GM23338 (cell line): ENCODE results near the gene HIVEP3. TPM values are rescaled to one million over a fixed set of nuclear protein-coding genes. Genes with fewer than 3 reads are reported as not detected.

Experiments used
- ATAC-seq: fragments of 200-7000 bp; cut with Tn5 transposase; 3 replicates; pipeline ENCODE4 v1.9.1; 2020
- DNase-seq: peaks from one replicate; pipeline ENCODE4 v3.0.0-alpha.2; 2015; ENCODE audit warnings: low spot score
- H2AFZ ChIP-seq: fragments of 200-600 bp; sonication (generic); 2 replicates; pipeline ENCODE4 v1.8.0; 2016; ENCODE audit warnings: antibody characterized with exemption, mild to moderate bottlenecking, moderate library complexity
- H3F3A ChIP-seq: fragments of 200-600 bp; sonication (generic); replicated peaks from 2 replicates; pipeline ENCODE4 v1.8.0; 2017; ENCODE audit warnings: antibody characterized with exemption, mixed run types, low read depth
- H3K27ac ChIP-seq: fragments of 200-600 bp; sonication (generic); 2 replicates; pipeline ENCODE4 v1.6.1; 2016; ENCODE audit warnings: low read depth
- H3K27me3 ChIP-seq: fragments of 200-600 bp; sonication (generic); 2 replicates; pipeline ENCODE4 v1.8.0; 2016; ENCODE audit warnings: mild to moderate bottlenecking, mixed run types, moderate library complexity; ENCODE audit not compliant: insufficient read depth
- H3K36me3 ChIP-seq: fragments of 200-600 bp; sonication (generic); 2 replicates; pipeline ENCODE4 v1.8.0; 2016; ENCODE audit warnings: mild to moderate bottlenecking; ENCODE audit not compliant: insufficient read depth
- H3K4me1 ChIP-seq: fragments of 200-600 bp; sonication (generic); 2 replicates; pipeline ENCODE4 v1.8.0; 2016; ENCODE audit warnings: mild to moderate bottlenecking, moderate library complexity; ENCODE audit not compliant: insufficient read depth
- H3K4me2 ChIP-seq: fragments of 200-600 bp; sonication (generic); 2 replicates; pipeline ENCODE4 v1.7.1; 2017; ENCODE audit warnings: mixed run types
- H3K4me3 ChIP-seq: fragments of 200-600 bp; sonication (generic); 2 replicates; pipeline ENCODE4 v1.6.1; 2016; ENCODE audit warnings: mixed run types
- H3K79me2 ChIP-seq: fragments of 200-600 bp; sonication (generic); replicated peaks from 2 replicates; pipeline ENCODE4 v1.8.0; 2017; ENCODE audit warnings: mild to moderate bottlenecking; ENCODE audit not compliant: insufficient read depth
- H3K9me2 ChIP-seq: fragments of 200-600 bp; sonication (generic); 2 replicates; pipeline ENCODE4 v1.8.0; 2017; ENCODE audit not compliant: insufficient read depth
- H4K20me1 ChIP-seq: fragments of 200-600 bp; sonication (generic); replicated peaks from 2 replicates; pipeline ENCODE4 v1.8.0; 2017; ENCODE audit warnings: mild to moderate bottlenecking; ENCODE audit not compliant: insufficient read depth
- H3K27ac Mint-ChIP-seq: 2 replicates; pipeline ENCODE4 v1.8.0; 2020; ENCODE audit warnings: inconsistent platforms, mild to moderate bottlenecking, moderate library complexity, mixed read lengths
- H3K27me3 Mint-ChIP-seq: 3 replicates; pipeline ENCODE4 v1.8.0; 2022; ENCODE audit warnings: low read depth, mild to moderate bottlenecking, moderate library complexity, mixed read lengths, inconsistent platforms; ENCODE audit not compliant: insufficient read depth, poor library complexity
- H3K36me3 Mint-ChIP-seq: 3 replicates; pipeline ENCODE4 v1.8.0; 2021; ENCODE audit warnings: low read depth, mild to moderate bottlenecking, inconsistent platforms, moderate library complexity, mixed read lengths
- H3K4me1 Mint-ChIP-seq: 3 replicates; pipeline ENCODE4 v1.8.0; 2020; ENCODE audit warnings: mild to moderate bottlenecking, inconsistent platforms, mixed read lengths
- H3K4me3 Mint-ChIP-seq: 3 replicates; pipeline ENCODE4 v1.8.0; 2021; ENCODE audit warnings: moderate library complexity, mild to moderate bottlenecking, inconsistent platforms, mixed read lengths
- H3K9me3 Mint-ChIP-seq: 3 replicates; pipeline ENCODE4 v1.8.0; 2020; ENCODE audit warnings: moderate library complexity, mild to moderate bottlenecking, inconsistent platforms, mixed read lengths
- CREB1 ChIP-seq: fragments of 250-450 bp; sonication (Bioruptor Pico); IDR thresholded peaks from 2 replicates; pipeline ENCODE4 v1.5.0; 2020; ENCODE audit warnings: low read depth, mild to moderate bottlenecking, moderate library complexity
- CTCF ChIP-seq, 2 experiments: fragments of 200-600 bp in 1 of 2; sonication (generic) in 1 of 2; conservative IDR thresholded peaks; 2 replicates each; pipeline versions ENCODE4 v1.5.1 to v1.6.1; 2016 to 2017; ENCODE audit warnings: antibody characterized with exemption in 2 of 2, low read depth in 2 of 2, mild to moderate bottlenecking in 2 of 2, moderate library complexity in 1 of 2
- EZH2phosphoT487 ChIP-seq: fragments of 200-600 bp; sonication (generic); IDR thresholded peaks from one replicate; pipeline ENCODE4 v1.8.1; 2018; ENCODE audit warnings: antibody characterized with exemption; ENCODE audit not compliant: unreplicated experiment
- JUNB ChIP-seq: IDR thresholded peaks from one replicate; pipeline ENCODE4 v1.6.1; 2016; ENCODE audit warnings: antibody characterized with exemption; ENCODE audit not compliant: unreplicated experiment
- NANOG ChIP-seq: IDR thresholded peaks from 2 replicates; pipeline ENCODE4 v1.6.1; 2016; ENCODE audit warnings: antibody characterized with exemption, borderline replicate concordance
- POLR2AphosphoS5 ChIP-seq: IDR thresholded peaks from 2 replicates; pipeline ENCODE4 v1.6.1; 2016; ENCODE audit warnings: antibody characterized with exemption, low read depth
- STAT1 ChIP-seq: IDR thresholded peaks from one replicate; pipeline ENCODE4 v1.6.1; 2016; ENCODE audit warnings: antibody characterized with exemption; ENCODE audit not compliant: unreplicated experiment
- ZNF462 ChIP-seq: fragments of 250-450 bp; sonication (Bioruptor Pico); IDR thresholded peaks from 2 replicates; pipeline ENCODE4 v1.5.0; 2020; ENCODE audit warnings: mild to moderate bottlenecking, moderate library complexity
- polyA plus RNA-seq: library from polyadenylated mRNA; unstranded; fragments of >200 nt; fragmentation: Nextera tagmentation; extraction: Ambion mirVana; gene quantifications from 2 replicates; pipeline ENCODE4 v1.2.1, GENCODE V29; 2016
- total RNA-seq: library from RNA; depleted of rRNA; stranded (reverse); fragments of >200 nt; shearing (Covaris generic); gene quantifications from 2 replicates; pipeline ENCODE4 v1.2.3, GENCODE V29; 2014
- TF ChIP-seq, protein P1 (sequence below): IDR thresholded peaks from 2 replicates; pipeline ENCODE4 v1.6.1; 2016; ENCODE audit warnings: antibody characterized with exemption
- TF ChIP-seq, protein P2 (sequence below): IDR thresholded peaks from one replicate; pipeline ENCODE4 v1.6.1; 2018; ENCODE audit warnings: antibody characterized with exemption; ENCODE audit not compliant: unreplicated experiment

Gene HIVEP3
- total and polyA plus RNA-seq, 2 experiments from 2014 or later, result 0.14 to 0.24 TPM

- TF ChIP-seq EZH2phosphoT487 (no peak), JUNB (no peak), POLR2AphosphoS5 (no peak)
- TF ChIP-seq, protein P1, sequence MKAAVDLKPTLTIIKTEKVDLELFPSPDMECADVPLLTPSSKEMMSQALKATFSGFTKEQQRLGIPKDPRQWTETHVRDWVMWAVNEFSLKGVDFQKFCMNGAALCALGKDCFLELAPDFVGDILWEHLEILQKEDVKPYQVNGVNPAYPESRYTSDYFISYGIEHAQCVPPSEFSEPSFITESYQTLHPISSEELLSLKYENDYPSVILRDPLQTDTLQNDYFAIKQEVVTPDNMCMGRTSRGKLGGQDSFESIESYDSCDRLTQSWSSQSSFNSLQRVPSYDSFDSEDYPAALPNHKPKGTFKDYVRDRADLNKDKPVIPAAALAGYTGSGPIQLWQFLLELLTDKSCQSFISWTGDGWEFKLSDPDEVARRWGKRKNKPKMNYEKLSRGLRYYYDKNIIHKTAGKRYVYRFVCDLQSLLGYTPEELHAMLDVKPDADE, result no peak
Measured at GRCh38 chr1:41788427-41788826, 130.3 kb downstream of the HIVEP3 start (continued).

DNA sequence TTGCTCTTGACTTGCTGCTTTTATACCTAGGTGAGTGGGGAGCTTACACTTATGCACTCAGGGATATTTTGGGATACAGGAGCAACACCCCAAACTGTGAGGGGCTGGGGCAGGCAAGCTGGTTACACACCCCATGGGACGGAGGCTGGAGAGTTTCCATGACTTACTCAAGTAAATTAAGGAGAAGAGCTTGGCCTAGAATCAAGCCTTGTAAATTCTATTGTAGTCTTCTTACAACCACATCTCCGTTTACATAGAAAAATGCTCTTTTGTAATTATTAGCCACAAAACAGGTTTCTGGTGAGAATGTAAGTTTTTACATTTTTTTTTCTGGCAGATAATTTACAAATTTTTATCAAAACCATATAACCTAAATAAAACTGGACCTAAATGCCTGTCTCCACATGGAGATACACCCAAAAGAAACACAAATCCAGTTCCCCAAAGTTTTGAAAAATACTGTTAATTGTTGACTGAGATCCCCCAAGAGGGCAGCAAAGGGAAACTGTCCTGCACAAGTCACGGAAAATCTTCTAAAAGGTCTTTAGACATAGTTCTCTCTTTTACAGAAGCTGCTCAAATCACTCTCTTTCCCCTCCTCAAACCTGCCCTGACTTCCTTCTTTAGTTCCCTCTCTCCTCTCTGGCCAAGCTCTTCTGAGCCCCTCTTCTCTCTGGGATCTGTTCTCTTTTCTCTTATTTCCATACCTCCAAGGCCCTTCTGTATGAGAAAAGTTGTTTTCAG lies 134.0 kb downstream of the HIVEP3 start:
- Histone ChIP-seq H3K27me3 (no peaks in the 10 kb centered on the region), H2AFZ (no peak overlapping the region), H4K20me1 (no peaks in the 10 kb centered on the region), H3K4me2 (no peak overlapping the region), H3K79me2 (no peaks in the 10 kb centered on the region), H3K4me1 (no peaks in the 10 kb centered on the region), H3K4me3 (no peak overlapping the region), H3K9me2 (no peaks in the 10 kb centered on the region), H3F3A (no peaks in the 10 kb centered on the region), H3K36me3 (no peaks in the 10 kb centered on the region), H3K27ac (no peak overlapping the region)
- peaks cover 6% of the 10 kb centered on the region for H3K27me3 Mint-ChIP-seq
- H3K27ac Mint-ChIP-seq, result no peak overlapping the region
- ATAC-seq (no peak), DNase-seq (no peak)
- H3K4me1 Mint-ChIP-seq, result peaks cover 8% of the 10 kb centered on the region; the same call in 2 of the 3 replicates
- no peaks in the 10 kb centered on the region for H3K36me3 Mint-ChIP-seq
- no peak overlapping the region for H3K4me3 Mint-ChIP-seq
- peaks cover 3% of the 10 kb centered on the region; the same call in 2 of the 3 replicates for H3K9me3 Mint-ChIP-seq
- TF ChIP-seq, protein P2, sequence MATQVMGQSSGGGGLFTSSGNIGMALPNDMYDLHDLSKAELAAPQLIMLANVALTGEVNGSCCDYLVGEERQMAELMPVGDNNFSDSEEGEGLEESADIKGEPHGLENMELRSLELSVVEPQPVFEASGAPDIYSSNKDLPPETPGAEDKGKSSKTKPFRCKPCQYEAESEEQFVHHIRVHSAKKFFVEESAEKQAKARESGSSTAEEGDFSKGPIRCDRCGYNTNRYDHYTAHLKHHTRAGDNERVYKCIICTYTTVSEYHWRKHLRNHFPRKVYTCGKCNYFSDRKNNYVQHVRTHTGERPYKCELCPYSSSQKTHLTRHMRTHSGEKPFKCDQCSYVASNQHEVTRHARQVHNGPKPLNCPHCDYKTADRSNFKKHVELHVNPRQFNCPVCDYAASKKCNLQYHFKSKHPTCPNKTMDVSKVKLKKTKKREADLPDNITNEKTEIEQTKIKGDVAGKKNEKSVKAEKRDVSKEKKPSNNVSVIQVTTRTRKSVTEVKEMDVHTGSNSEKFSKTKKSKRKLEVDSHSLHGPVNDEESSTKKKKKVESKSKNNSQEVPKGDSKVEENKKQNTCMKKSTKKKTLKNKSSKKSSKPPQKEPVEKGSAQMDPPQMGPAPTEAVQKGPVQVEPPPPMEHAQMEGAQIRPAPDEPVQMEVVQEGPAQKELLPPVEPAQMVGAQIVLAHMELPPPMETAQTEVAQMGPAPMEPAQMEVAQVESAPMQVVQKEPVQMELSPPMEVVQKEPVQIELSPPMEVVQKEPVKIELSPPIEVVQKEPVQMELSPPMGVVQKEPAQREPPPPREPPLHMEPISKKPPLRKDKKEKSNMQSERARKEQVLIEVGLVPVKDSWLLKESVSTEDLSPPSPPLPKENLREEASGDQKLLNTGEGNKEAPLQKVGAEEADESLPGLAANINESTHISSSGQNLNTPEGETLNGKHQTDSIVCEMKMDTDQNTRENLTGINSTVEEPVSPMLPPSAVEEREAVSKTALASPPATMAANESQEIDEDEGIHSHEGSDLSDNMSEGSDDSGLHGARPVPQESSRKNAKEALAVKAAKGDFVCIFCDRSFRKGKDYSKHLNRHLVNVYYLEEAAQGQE, result no peak
- TF ChIP-seq STAT1, result no peak
- TF ChIP-seq EZH2phosphoT487, result no peak
- TF ChIP-seq, protein P1, result no peak
- no peak for TF ChIP-seq ZNF462 (CRISPR knock-in tag)
- no peak for TF ChIP-seq CREB1 (CRISPR knock-in tag)
- no peak for TF ChIP-seq NANOG
- no peak for TF ChIP-seq CTCF (conservative IDR thresholded peaks at IDR 0.05; ENCODE audit: low read depth in 2 of 2)
